Midbrain (tissue), 1 donor: ENCODE data around the gene ATXN7L2.

Experiments used
- DNase-seq: peaks from one replicate; lab custom pipeline; 2025; lab: John Stamatoyannopoulos, UW

Gene ATXN7L2

DNA sequence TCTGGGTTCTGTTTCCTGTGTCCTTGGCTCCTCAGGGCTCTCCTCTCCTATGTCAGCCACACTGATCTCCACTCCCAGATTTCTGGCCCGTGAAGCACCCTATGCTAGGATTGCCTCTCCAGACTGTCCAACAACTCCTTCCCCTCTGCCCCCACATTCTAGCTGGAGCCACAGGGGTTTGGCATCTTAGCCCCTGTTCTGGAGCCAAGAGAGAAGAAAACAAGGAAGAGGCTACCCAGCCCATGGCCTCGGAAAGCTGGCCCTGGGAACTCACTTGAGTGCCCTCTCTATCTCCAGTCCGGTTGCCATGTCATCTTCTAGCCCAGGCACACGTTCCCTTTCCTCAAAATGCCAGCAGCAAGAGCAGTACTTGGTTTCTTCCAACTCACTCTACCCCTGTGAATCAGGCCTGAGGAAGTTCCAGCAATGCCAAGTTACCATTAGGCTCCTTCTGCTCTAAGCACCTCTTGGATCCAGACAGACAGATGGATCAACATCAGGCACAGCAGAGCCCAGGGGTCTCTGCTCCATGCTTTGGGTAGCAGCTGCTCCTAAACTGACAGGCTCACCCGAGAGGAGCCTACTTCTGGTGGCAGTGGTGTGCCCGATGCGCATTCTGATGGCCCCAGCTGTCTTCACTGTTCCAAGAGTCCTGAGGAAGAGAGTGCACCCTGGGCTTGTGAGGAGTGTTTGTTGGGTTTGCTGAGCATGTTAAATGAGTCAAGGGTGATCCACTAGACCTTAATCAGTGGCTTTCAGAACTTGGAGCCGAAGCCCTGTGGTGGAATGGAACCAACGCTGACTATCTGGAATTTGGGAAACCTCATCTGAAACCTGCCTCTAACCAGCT lies 44.4 kb downstream of the ATXN7L2 start:
- no peak for DNase-seq

DNA sequence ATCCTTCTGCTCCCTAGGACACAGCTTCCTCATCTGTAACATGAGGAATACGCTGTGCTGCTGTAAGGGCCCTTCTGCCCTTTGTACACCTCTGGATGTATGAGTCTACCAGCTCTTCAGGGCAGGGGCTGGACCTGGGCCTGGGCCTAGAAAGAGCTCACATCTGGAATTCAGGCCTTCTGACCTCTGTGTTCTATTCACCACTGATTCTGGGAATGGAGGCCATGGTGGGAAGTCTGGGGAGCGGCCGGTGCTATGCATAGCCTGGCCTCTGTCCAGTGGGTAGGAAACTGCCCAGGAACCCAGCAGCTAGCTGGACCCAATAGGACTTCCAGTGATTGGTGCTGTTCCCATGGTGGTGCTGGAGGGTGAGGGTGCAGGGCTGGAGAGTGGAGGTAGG lies 45.0 kb downstream of the ATXN7L2 start:
- no peak for DNase-seq

- DNase-seq = peak; percentile 45
These were observed 46.3 kb downstream of the ATXN7L2 start for GRCh38 chr1:109529881-109530456.

- no peak for DNase-seq
These were observed 46.9 kb downstream of the ATXN7L2 start for GRCh38 chr1:109530457-109531087.

DNA sequence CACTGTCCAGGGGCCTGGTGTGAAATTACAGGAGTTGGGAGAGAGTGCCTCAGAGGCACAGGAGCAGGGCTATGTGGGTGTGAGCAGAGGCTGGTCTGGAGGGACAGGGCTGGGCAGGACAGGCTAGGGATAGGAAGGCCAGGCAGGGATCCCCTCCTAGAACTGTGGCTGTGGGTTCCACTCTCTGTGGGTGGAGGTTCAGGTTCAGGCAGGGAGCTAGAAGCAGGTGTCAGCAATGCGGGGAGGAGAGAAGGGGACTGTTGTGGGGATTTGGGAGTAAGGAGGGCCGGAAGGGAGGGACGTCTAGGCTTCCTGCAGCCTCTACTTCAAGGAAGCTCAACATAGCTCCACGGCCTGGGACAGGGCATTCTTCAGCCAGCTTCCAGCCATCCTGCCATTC lies 47.7 kb downstream of the ATXN7L2 start:
- DNase-seq = no peak

- DNase-seq = no peak
These were observed 48.2 kb downstream of the ATXN7L2 start for GRCh38 chr1:109531826-109532364.

DNA sequence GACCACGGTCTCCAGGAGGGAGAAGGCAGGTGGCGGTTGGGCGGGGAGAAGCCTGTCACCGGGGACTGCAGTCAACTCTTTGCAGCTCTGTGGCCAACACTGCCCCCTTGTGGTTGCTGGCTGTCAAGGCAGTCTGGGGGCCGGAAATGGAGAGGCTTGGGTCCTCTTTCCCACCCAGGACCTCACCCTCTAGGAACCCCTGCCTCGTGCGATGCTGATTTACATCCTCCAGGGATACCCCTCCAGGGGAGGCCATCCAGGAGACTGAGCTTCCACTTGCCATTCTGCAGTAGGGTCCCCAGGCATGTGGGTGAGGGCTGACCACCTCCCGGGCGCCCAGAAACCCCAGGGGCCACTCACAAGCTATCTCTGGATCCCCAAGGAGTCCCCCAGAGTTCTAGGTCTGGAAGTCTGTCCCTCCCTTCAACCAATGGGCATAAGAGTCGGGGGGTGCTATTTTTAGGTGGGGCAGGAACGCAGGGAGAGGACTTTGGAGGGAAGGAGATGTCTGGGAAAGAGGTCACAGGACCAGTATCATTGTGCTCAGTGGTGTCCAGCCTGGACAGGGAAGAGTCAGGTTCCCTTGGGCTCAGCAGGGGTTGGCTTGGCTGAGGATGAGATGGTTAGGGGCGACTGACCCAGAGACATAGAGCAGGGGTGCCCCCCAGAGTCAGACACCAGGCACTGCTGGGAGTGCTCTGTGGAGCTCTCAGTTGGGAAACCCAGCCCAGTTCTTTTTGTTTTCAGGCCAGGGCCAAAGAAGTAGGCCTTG lies 48.8 kb downstream of the ATXN7L2 start:
- peak; percentile 85 for DNase-seq

- DNase-seq = no peak
These were observed 50.7 kb downstream of the ATXN7L2 start for GRCh38 chr1:109534307-109534858.

DNA sequence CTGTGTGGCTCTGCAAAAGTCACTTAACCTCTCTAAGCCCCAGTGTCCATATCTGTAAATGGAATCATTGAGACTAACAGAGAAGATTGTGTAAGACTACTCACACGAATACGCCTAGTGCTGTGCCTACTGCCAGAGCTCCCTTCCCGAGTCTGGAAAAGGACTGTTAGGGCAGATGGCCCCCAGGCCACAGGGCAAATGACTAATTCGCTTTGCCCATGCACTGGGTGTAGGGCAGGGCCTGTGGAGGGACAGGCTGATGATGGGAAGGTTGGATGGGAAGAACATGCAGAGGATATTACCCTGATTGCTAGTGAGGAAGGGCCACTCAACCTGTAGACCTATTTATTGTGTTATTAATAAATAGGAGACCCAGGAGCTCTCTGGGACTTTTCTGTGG lies 51.8 kb downstream of the ATXN7L2 start:
- DNase-seq = no peak

DNA sequence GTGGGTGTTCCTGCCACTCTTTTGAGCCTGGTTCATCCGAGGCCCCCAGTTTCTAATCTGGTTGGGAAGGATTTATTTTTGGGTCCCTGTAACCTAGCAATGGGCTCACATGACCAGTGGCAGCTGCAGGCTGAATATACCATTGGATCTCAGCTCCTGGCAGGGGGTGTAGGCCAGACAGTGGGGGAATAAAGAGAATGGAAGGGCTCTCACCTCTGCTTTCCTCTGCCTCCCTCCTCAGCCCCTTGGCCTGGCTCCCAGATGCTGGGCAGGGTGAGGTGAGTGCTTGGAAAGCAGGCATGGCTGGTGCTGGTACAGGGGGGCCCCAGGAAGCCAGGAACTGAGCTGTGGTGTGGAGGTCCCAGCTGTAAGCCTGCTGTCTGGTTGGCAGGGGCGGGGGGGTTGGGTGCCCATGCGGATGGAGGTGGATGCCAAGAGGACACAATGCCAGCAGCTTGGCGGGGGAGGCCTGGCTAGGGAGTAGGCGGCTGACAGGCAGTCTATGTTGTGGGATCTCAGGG lies 52.3 kb downstream of the ATXN7L2 start:
- peak; percentile 39 for DNase-seq

DNA sequence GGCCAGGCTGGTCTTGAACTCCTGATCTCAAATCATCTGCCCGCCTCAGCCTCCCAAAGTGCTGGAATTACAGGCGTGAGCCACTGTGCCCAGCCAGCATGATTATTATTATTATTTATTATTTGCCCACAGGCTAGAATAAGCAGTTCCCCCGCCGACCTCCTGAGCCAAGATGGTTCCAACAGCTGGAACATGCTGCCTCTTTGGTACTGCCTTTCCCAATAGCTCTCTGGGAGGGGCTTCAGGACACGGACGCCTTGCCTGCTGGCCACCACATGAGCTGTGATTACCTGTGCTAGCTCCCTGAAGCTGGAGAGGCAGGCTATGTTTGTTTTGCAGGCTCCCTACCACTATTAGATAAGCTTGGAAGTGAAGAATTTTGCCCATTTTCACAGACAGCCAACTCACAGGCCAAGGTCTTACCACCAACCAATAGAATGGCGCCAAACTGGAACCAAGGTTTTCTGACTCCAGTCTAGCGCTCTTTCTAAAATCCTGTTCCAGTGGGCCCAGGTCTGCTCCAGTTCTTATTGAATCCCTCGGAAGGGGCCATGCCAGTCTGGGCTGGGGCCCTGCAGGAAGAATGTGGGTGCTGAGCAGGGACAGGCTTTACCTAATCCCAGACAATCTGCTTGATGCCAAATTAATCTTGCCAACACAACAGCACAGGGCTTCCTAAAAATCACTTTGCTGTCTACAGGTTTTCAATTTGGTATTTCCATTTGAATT lies 53.9 kb downstream of the ATXN7L2 start:
- DNase-seq = no peak

- no peak for DNase-seq
These were observed 55.3 kb downstream of the ATXN7L2 start for GRCh38 chr1:109538827-109539555.

GRCh38 chr1:109539676-109540075 lies 56.0 kb downstream of the ATXN7L2 start, which contains the start of gene GPR61:
TSS of gene GPR61 (plus strand) at chr1:109539872. CDS start at chr1:109543023, 3,151 bp downstream.
- DNase-seq = peak; percentile 3

DNA sequence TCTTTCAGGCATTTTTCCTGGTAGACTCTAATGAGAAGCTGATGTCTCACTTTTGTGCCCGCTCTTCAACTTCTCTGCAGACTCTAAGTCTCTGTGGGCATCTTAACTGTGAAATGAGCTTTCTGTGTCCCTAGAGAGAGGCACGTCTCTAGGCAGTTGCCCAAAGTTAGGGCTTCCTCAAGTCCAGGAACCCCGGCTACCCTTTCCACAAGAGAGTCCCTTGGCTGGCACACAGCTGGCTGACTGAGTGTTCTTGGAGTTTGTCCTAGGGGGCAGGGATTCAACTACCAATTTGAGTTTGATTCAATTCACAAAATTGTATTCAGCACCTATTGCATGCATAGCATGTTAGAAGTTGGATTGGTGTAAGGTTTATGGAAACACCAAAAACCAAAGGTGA lies 57.4 kb downstream of the ATXN7L2 start:
- peak; percentile 4 for DNase-seq
